Measurements from ENCODE around the gene ENPP5. TPM values are rescaled to one million over a fixed set of nuclear protein-coding genes. Genes with fewer than 3 reads are reported as not detected.

Gene ENPP5
- total and polyA plus RNA-seq, 2 of the 13 experiments (the other 11 are each of a cell fraction or from before 2014, with no cell fraction given) = not detected

GRCh38 chr6:46216879-46217278, 46.1 kb upstream of the ENPP5 start (continued):
- TF ChIP-seq KIAA2018 (CRISPR knock-in tag; IDR thresholded peaks at IDR 0.05; ENCODE audit: borderline replicate concordance) (no peak), TFDP1 (CRISPR knock-in tag; IDR thresholded peaks at IDR 0.05; ENCODE audit: borderline replicate concordance) (no peak), ZC3H4 (CRISPR knock-in tag; IDR thresholded peaks at IDR 0.05; ENCODE audit: borderline replicate concordance) (no peak), ZNF101 (CRISPR knock-in tag; IDR thresholded peaks at IDR 0.05; ENCODE audit: borderline replicate concordance, low read depth) (no peak), ZNF777 (CRISPR knock-in tag; IDR thresholded peaks at IDR 0.05) (no peak), ZNF790 (CRISPR knock-in tag; IDR thresholded peaks at IDR 0.05; ENCODE audit: borderline replicate concordance) (no peak), MAF1 (CRISPR knock-in tag; IDR thresholded peaks at IDR 0.05; ENCODE audit: borderline replicate concordance) (no peak), SNRNP70 (IDR thresholded peaks at IDR 0.05; ENCODE audit: low read depth, low read length) (no peak), SRSF1 (optimal IDR thresholded peaks at IDR 0.05; ENCODE audit: low read depth, low read length) (no peak), ZNF768 (CRISPR knock-in tag; IDR thresholded peaks at IDR 0.05) (no peak)
